Measurements from ENCODE around the gene RSU1.

Gene RSU1

DNA sequence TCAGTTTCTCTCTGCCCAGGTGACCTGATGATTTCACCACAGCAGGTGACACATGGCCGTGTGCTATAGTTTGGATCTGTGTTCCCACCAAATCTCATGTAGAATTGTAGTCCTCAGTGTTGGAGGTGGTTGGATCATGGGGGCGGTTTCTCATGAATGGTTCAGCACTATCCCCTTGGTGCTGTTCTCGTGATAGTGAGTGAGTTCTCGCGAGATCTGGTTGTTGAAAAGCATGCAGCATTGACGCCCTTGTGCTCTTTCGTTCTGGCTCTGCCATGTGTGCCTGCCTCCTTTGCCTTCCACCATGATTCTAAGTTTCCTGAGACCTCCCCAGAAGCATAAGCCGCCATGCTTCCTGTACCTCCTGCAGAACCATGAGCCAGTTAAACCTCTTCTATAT lies 210.3 kb downstream of the RSU1 start:
- H3K9me3 ChIP-seq (ENCODE audit: control insufficient read depth in 5 of 5, low read length in 5 of 5): no peaks in the 10 kb centered on the region
- no peak overlapping the region for H3K27ac ChIP-seq (ENCODE audit: low read depth, low read length)
- no peak overlapping the region for H3K9ac ChIP-seq (ENCODE audit: low read length in 5 of 5)
- peaks cover 0 to 12% (median 3%) of the 10 kb centered on the region in 5 donors for H3K36me3 ChIP-seq (ENCODE audit: control insufficient read depth in 5 of 5, insufficient read depth in 5 of 5, low read length in 5 of 5)
- no peaks in the 10 kb centered on the region for H3K27me3 ChIP-seq (ENCODE audit: control insufficient read depth in 5 of 5, insufficient read depth in 4 of 5, low read length in 5 of 5)
- no peak overlapping the region for H3K4me3 ChIP-seq (ENCODE audit: low read depth in 1 of 5, low read length in 5 of 5)
- peaks cover 0 to 3% (median 0%) of the 10 kb centered on the region in 5 donors for H3K4me1 ChIP-seq (ENCODE audit: control insufficient read depth in 5 of 5, insufficient read depth in 5 of 5, low read length in 5 of 5)

DNA sequence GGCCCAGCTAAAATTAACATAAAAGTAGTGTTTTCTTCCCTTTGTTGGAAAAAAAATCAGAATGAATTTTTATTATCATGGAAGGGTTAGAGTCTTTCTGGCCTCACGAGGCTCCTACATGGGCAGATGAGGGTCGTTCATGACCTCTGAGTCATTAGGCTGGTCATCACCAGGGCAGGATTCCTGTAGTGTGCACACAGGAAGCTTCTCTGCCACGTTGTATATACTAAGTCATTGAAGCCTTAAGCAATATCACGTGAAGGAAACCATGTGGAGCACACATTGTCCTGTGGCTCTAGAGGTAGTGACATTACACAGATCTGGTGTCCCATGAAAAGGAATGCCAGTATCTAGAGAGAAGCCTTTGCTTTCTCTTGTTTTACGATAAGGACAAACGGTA lies 210.8 kb downstream of the RSU1 start:
- Histone ChIP-seq H3K27me3 (ENCODE audit: control insufficient read depth in 5 of 5, insufficient read depth in 4 of 5, low read length in 5 of 5) (no peaks in the 10 kb centered on the region), H3K27ac (ENCODE audit: low read depth, low read length) (no peak overlapping the region), H3K4me3 (ENCODE audit: low read depth in 1 of 5, low read length in 5 of 5) (no peak overlapping the region), H3K9me3 (ENCODE audit: control insufficient read depth in 5 of 5, low read length in 5 of 5) (no peaks in the 10 kb centered on the region), H3K4me1 (ENCODE audit: control insufficient read depth in 5 of 5, insufficient read depth in 5 of 5, low read length in 5 of 5) (peaks cover 0 to under 1% (median 0%) of the 10 kb centered on the region in 5 donors), H3K9ac (ENCODE audit: low read length in 5 of 5) (no peak overlapping the region), H3K36me3 (ENCODE audit: control insufficient read depth in 5 of 5, insufficient read depth in 5 of 5, low read length in 5 of 5) (peaks cover 0 to 16% (median 3%) of the 10 kb centered on the region in 5 donors)

DNA sequence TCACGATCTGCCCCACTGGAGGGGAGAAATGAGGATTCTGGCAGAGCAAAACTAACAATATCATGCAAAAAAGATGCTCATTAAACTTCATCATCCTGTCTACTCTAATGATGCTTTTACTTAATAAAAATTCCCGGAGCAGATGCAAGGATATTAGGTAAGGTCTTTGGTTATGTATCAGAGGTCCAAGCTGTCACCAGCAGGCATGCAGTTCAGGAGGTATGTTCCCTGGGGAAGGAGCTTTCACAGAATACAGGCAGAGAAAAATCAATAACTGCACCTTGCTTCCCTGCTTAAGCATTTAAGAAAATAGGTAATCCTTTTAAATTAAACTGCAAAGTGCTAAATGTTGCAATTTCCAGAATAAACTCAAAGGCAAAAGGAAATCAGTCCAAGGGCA lies 213.9 kb downstream of the RSU1 start:
- H3K9me3 ChIP-seq (ENCODE audit: control insufficient read depth in 5 of 5, low read length in 5 of 5): no peaks in the 10 kb centered on the region
- H3K4me1 ChIP-seq (ENCODE audit: control insufficient read depth in 5 of 5, insufficient read depth in 5 of 5, low read length in 5 of 5): no peaks in the 10 kb centered on the region
- H3K27ac ChIP-seq (ENCODE audit: low read depth, low read length): no peak overlapping the region
- no peak overlapping the region for H3K9ac ChIP-seq (ENCODE audit: low read length in 5 of 5)
- H3K36me3 ChIP-seq (ENCODE audit: control insufficient read depth in 5 of 5, insufficient read depth in 5 of 5, low read length in 5 of 5): peaks cover 0 to 23% (median 6%) of the 10 kb centered on the region in 5 donors
- H3K27me3 ChIP-seq (ENCODE audit: control insufficient read depth in 5 of 5, insufficient read depth in 4 of 5, low read length in 5 of 5): no peaks in the 10 kb centered on the region
- no peak overlapping the region for H3K4me3 ChIP-seq (ENCODE audit: low read depth in 1 of 5, low read length in 5 of 5)

DNA sequence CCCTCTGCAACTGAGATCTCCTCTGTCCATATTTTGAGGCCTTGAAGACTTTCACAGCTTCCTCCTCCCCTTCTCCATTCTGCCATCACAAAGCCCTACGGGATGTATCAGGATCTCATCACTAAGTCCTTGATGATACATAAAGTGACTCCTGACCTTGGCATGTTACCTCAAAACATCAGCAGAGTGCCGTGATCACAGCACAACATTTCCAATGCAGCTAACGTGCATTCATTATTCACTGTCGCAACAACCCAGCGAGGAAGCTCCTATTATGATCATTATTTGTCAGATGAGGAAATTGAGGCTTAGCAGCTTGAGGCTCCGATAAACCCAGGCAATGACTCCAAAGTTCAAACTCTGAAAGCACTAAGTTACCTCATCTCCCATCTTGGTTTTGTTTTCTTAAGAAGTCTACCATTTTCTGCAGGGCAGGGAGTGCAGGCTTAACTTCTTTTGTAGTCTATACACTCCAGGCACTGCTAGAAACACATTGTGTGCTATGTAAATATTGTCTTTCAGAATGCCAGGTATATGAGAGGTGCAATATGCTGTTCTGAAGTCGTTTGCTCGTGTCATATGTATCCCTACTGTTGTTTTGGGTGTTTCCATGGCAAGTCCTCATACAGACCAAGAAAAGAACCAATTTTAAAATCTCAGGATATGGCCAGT lies 215.0 kb downstream of the RSU1 start:
- Histone ChIP-seq H3K9ac (ENCODE audit: low read length in 5 of 5) (no peak overlapping the region), H3K36me3 (ENCODE audit: control insufficient read depth in 5 of 5, insufficient read depth in 5 of 5, low read length in 5 of 5) (peaks cover 0 to 31% (median 15%) of the 10 kb centered on the region in 5 donors), H3K27ac (ENCODE audit: low read depth, low read length) (no peak overlapping the region), H3K27me3 (ENCODE audit: control insufficient read depth in 5 of 5, insufficient read depth in 4 of 5, low read length in 5 of 5) (no peaks in the 10 kb centered on the region), H3K9me3 (ENCODE audit: control insufficient read depth in 5 of 5, low read length in 5 of 5) (no peaks in the 10 kb centered on the region), H3K4me3 (ENCODE audit: low read depth in 1 of 5, low read length in 5 of 5) (no peak overlapping the region), H3K4me1 (ENCODE audit: control insufficient read depth in 5 of 5, insufficient read depth in 5 of 5, low read length in 5 of 5) (no peaks in the 10 kb centered on the region)

DNA sequence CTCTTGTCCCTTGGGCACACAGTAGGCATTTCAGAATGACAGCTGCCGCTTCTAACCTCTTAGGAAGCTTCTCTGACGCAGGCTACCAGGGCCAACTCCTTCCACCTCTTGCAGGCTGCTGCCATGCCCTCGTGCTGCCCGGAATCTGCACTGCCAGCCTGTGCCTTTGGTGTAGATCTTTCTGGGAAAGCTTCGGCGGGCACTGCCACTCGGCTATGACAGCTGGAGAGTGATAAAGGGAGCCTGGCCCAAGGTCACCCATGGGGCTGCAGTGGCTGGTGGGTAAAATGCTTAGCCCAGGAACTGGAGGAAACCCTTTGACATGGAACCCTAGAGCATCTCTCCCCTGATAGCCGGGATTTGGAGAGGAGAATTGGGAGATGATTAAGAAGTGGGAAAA lies 217.6 kb downstream of the RSU1 start:
- no peaks in the 10 kb centered on the region for H3K4me1 ChIP-seq (ENCODE audit: control insufficient read depth in 5 of 5, insufficient read depth in 5 of 5, low read length in 5 of 5)
- H3K9me3 ChIP-seq (ENCODE audit: control insufficient read depth in 5 of 5, low read length in 5 of 5): no peaks in the 10 kb centered on the region
- no peak overlapping the region for H3K4me3 ChIP-seq (ENCODE audit: low read depth in 1 of 5, low read length in 5 of 5)
- no peaks in the 10 kb centered on the region for H3K27me3 ChIP-seq (ENCODE audit: control insufficient read depth in 5 of 5, insufficient read depth in 4 of 5, low read length in 5 of 5)
- peaks cover 0 to 23% (median 16%) of the 10 kb centered on the region in 5 donors for H3K36me3 ChIP-seq (ENCODE audit: control insufficient read depth in 5 of 5, insufficient read depth in 5 of 5, low read length in 5 of 5)
- no peak overlapping the region for H3K27ac ChIP-seq (ENCODE audit: low read depth, low read length)
- no peak overlapping the region for H3K9ac ChIP-seq (ENCODE audit: low read length in 5 of 5)

DNA sequence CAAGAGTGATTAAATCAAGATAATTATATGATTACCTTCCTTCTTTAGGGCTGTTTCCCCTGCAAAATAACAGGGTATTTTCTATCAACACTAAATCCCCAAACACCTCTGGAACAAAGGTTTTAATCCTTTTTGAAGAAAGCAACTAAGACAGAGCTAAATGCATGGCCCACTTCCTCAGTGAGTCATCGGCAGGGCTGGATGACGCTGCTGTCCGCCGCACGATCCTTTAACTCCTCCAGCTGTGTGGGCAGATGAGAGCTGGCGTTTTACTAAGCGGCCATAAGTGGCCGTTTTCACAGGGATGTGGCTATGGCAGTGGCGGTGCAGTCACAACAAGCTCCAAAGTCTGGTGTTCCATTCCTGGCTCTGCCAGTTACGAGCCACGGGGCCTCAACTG lies 219.6 kb downstream of the RSU1 start:
- Histone ChIP-seq H3K27ac (ENCODE audit: low read depth, low read length) (no peak overlapping the region), H3K36me3 (ENCODE audit: control insufficient read depth in 5 of 5, insufficient read depth in 5 of 5, low read length in 5 of 5) (peaks cover 0 to 30% (median 23%) of the 10 kb centered on the region in 5 donors), H3K27me3 (ENCODE audit: control insufficient read depth in 5 of 5, insufficient read depth in 4 of 5, low read length in 5 of 5) (no peaks in the 10 kb centered on the region), H3K9me3 (ENCODE audit: control insufficient read depth in 5 of 5, low read length in 5 of 5) (no peaks in the 10 kb centered on the region), H3K9ac (ENCODE audit: low read length in 5 of 5) (no peak overlapping the region), H3K4me3 (ENCODE audit: low read depth in 1 of 5, low read length in 5 of 5) (no peak overlapping the region), H3K4me1 (ENCODE audit: control insufficient read depth in 5 of 5, insufficient read depth in 5 of 5, low read length in 5 of 5) (no peaks in the 10 kb centered on the region)

DNA sequence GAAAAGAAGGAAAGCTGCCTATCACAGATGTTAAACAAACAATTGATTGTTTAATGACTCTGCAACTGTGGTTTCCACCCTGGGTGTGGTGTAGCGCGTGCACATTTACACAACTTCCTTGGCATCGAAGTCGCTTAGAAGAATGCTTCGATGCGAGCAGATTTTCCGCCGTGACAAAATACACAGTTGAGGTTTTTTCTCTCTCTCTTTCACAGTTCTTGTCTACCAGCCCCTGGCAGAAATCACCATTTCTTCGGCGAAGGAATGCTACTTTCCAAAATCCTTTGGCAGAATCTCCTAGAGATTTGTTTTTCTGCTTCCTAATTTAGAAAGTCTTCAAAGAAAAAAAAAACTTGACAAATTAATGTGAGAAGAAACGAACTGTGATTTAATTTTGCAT lies 224.8 kb downstream of the RSU1 start:
- H3K27ac ChIP-seq (ENCODE audit: low read depth, low read length): no peak overlapping the region
- H3K4me3 ChIP-seq (ENCODE audit: low read depth in 1 of 5, low read length in 5 of 5): no peak overlapping the region
- H3K36me3 ChIP-seq (ENCODE audit: control insufficient read depth in 5 of 5, insufficient read depth in 5 of 5, low read length in 5 of 5): peaks cover 4 to 31% (median 21%) of the 10 kb centered on the region in 5 donors
- H3K27me3 ChIP-seq (ENCODE audit: control insufficient read depth in 5 of 5, insufficient read depth in 4 of 5, low read length in 5 of 5): no peaks in the 10 kb centered on the region
- H3K9ac ChIP-seq (ENCODE audit: low read length in 5 of 5): no peak overlapping the region
- H3K4me1 ChIP-seq (ENCODE audit: control insufficient read depth in 5 of 5, insufficient read depth in 5 of 5, low read length in 5 of 5): no peaks in the 10 kb centered on the region
- H3K9me3 ChIP-seq (ENCODE audit: control insufficient read depth in 5 of 5, low read length in 5 of 5): no peaks in the 10 kb centered on the region

DNA sequence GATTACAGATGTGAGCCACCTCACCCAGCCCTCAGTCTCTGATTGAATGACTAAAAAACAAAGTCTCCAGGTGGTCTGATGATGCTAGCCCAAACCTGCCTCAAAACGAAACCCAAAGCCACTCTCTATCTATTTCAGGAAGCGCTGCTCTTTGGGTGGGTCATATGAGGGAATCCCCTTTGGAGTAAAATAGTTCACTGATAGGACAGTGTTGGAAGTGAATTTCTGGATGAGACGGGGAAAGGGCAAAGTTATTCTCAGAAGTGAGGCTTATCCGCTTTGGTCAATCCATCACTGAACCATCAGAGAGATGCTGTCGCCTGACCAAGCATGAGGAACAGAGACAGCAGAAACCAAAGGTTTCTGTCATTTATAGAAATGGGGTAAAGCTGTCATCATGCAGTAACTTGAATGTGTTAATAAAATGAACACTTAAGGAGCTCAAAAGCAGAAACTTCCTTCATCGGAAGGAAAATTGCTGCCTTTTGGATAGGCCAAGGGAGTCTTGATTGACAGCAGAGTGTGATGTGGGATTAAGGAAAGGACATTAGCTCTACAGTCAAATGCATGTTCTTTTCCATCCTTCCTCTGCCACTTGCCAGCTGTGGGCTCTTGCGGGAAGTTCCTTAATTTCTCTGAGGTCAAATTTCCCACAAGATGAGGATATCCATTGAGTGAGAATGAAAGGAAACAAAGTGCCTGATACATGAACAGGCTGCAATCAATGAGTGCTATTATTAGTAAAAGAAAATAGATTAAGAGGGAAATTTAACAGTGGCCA lies 230.7 kb downstream of the RSU1 start:
- Histone ChIP-seq H3K4me3 (ENCODE audit: low read depth in 1 of 5, low read length in 5 of 5) (no peak overlapping the region), H3K4me1 (ENCODE audit: control insufficient read depth in 5 of 5, insufficient read depth in 5 of 5, low read length in 5 of 5) (no peaks in the 10 kb centered on the region), H3K27ac (ENCODE audit: low read depth, low read length) (no peak overlapping the region), H3K27me3 (ENCODE audit: control insufficient read depth in 5 of 5, insufficient read depth in 4 of 5, low read length in 5 of 5) (no peaks in the 10 kb centered on the region), H3K9ac (ENCODE audit: low read length in 5 of 5) (no peak overlapping the region), H3K36me3 (ENCODE audit: control insufficient read depth in 5 of 5, insufficient read depth in 5 of 5, low read length in 5 of 5) (peaks cover 0 to 4% (median 2%) of the 10 kb centered on the region in 5 donors), H3K9me3 (ENCODE audit: control insufficient read depth in 5 of 5, low read length in 5 of 5) (no peaks in the 10 kb centered on the region)

DNA sequence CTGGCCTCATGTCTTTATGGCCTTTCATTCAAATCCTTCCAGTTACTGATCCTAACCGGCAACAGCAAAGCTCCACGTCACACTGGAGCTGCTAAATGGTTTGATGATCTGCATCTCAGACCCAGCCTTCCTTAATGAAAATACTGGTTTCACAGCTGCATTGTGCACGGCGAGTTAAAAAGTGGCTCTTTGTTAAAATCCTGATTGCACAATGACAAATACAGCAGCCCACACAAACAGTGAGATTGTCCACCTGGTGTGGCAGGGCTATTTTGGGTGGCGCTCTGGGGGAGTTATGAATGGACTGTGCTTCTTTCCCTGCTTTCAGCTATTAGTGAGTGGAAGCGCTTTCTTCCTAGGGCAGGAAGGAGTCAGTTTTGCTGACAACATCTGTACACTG lies 232.1 kb downstream of the RSU1 start:
- no peaks in the 10 kb centered on the region for H3K27me3 ChIP-seq (ENCODE audit: control insufficient read depth in 5 of 5, insufficient read depth in 4 of 5, low read length in 5 of 5)
- H3K9me3 ChIP-seq (ENCODE audit: control insufficient read depth in 5 of 5, low read length in 5 of 5): no peaks in the 10 kb centered on the region
- no peak overlapping the region for H3K9ac ChIP-seq (ENCODE audit: low read length in 5 of 5)
- no peak overlapping the region for H3K27ac ChIP-seq (ENCODE audit: low read depth, low read length)
- H3K4me1 ChIP-seq (ENCODE audit: control insufficient read depth in 5 of 5, insufficient read depth in 5 of 5, low read length in 5 of 5): no peaks in the 10 kb centered on the region
- no peaks in the 10 kb centered on the region for H3K36me3 ChIP-seq (ENCODE audit: control insufficient read depth in 5 of 5, insufficient read depth in 5 of 5, low read length in 5 of 5)
- H3K4me3 ChIP-seq (ENCODE audit: low read depth in 1 of 5, low read length in 5 of 5): no peak overlapping the region

DNA sequence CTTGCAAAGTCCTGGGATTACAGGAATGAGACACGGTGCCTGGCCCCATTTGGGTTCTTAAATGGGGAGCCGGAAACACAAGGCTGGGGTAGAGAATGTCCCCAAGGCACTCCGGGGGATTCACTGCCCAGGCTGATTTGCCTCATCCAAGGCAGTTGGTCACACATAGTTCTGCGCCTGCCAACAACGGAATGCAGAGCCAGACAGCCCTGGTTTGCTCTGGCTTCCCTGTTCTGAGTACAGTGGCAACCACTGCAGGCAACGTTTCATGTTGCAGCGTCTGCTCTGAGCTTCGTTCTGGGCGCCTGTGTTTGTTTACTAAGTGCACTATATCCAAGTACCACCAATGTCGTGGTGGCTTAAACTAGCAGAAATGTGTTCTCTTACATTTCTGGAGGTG lies 233.8 kb downstream of the RSU1 start:
- Histone ChIP-seq H3K9me3 (ENCODE audit: control insufficient read depth in 5 of 5, low read length in 5 of 5) (peaks cover 0 to 2% (median 0%) of the 10 kb centered on the region in 5 donors), H3K4me3 (ENCODE audit: low read depth in 1 of 5, low read length in 5 of 5) (no peak overlapping the region), H3K36me3 (ENCODE audit: control insufficient read depth in 5 of 5, insufficient read depth in 5 of 5, low read length in 5 of 5) (no peaks in the 10 kb centered on the region), H3K27me3 (ENCODE audit: control insufficient read depth in 5 of 5, insufficient read depth in 4 of 5, low read length in 5 of 5) (no peaks in the 10 kb centered on the region), H3K27ac (ENCODE audit: low read depth, low read length) (no peak overlapping the region), H3K4me1 (ENCODE audit: control insufficient read depth in 5 of 5, insufficient read depth in 5 of 5, low read length in 5 of 5) (no peaks in the 10 kb centered on the region), H3K9ac (ENCODE audit: low read length in 5 of 5) (no peak overlapping the region)
